Activated naive CD8-positive, alpha-beta T cell treated with anti-CD3 and anti-CD28 coated beads, Interleukin-2, amount 10 ng/mL, durations not matched to agents 7 days and 5 days (primary cell): Measurements from ENCODE around the gene COX7B2. TPM values are rescaled to one million over a fixed set of nuclear protein-coding genes. Genes with fewer than 3 reads are reported as not detected.

ENCODE experiments used
- ATAC-seq: fragments of 150-1000 bp; cut with Tn5 transposase; one replicate; pipeline ENCODE4 v1.10.0; 2021; ENCODE audit warnings: low read depth, moderate library complexity
- POLR2A ChIA-PET: fragments of 350-600 bp; sonication (Branson Sonifier 250); formaldehyde crosslinking; loops from one replicate; lab custom pipeline; 2021; ENCODE audit warnings: antibody characterized with exemption; lab: Charles Lee
- DNase-seq: peaks from one replicate; pipeline ENCODE4 v3.0.0; 2021
- H3K27ac Mint-ChIP-seq: one replicate; pipeline ENCODE4 v1.8.0; 2022; ENCODE audit warnings: mild to moderate bottlenecking, mixed read lengths
- H3K27me3 Mint-ChIP-seq: one replicate; pipeline ENCODE4 v1.8.0; 2022; ENCODE audit warnings: mild to moderate bottlenecking, moderate library complexity, mixed read lengths
- H3K36me3 Mint-ChIP-seq: one replicate; pipeline ENCODE4 v1.8.0; 2021; ENCODE audit warnings: mild to moderate bottlenecking, mixed read lengths
- H3K4me1 Mint-ChIP-seq: one replicate; pipeline ENCODE4 v1.8.0; 2021; ENCODE audit warnings: mixed read lengths
- H3K4me3 Mint-ChIP-seq: one replicate; pipeline ENCODE4 v1.8.0; 2022; ENCODE audit warnings: mild to moderate bottlenecking, moderate library complexity, mixed read lengths
- H3K9me3 Mint-ChIP-seq: one replicate; pipeline ENCODE4 v1.8.0; 2021; ENCODE audit warnings: mixed read lengths
- total RNA-seq, 2 experiments: library from RNA; stranded (reverse); gene quantifications; one replicate each; pipeline ENCODE4 v1.2.3, GENCODE V29; 2021

The COX7B2 gene
- not detected for total RNA-seq

- no peak for DNase-seq
- ATAC-seq = no peak
- no peak within 1 kb of the TSS for H3K27ac Mint-ChIP-seq
- peaks cover 2% of the 10 kb centered on the region for H3K9me3 Mint-ChIP-seq
- H3K36me3 Mint-ChIP-seq = no peaks in the 10 kb centered on the region
- H3K27me3 Mint-ChIP-seq = no peaks in the 10 kb centered on the region
- H3K4me3 Mint-ChIP-seq = no peak within 1 kb of the TSS
- POLR2A ChIA-PET = no interaction called here
- no peaks in the 10 kb centered on the region for H3K4me1 Mint-ChIP-seq
Observed at GRCh38 chr4:46909078-46909477, at the start of gene COX7B2. Gene COX7B2, minus strand, starts transcription at chr4:46909245. Its CDS starts 174,053 bp downstream, at chr4:46735192.

- ATAC-seq (no peak), DNase-seq (no peak)
- Mint-ChIP-seq H3K4me1 (no peaks in the 10 kb centered on the region), H3K27ac (no peak overlapping the region), H3K27me3 (no peaks in the 10 kb centered on the region), H3K4me3 (no peak overlapping the region), H3K36me3 (no peaks in the 10 kb centered on the region), H3K9me3 (no peaks in the 10 kb centered on the region)
- POLR2A ChIA-PET = no interaction called here
Observed at GRCh38 chr4:46956451-46956850, 47.4 kb upstream of the COX7B2 start.

- H3K4me3 Mint-ChIP-seq = no peak overlapping the region
- H3K4me1 Mint-ChIP-seq = no peaks in the 10 kb centered on the region
- H3K27ac Mint-ChIP-seq = no peak overlapping the region
- POLR2A ChIA-PET = no interaction called here
- H3K9me3 Mint-ChIP-seq = no peaks in the 10 kb centered on the region
- no peaks in the 10 kb centered on the region for H3K36me3 Mint-ChIP-seq
- ATAC-seq = no peak
- no peaks in the 10 kb centered on the region for H3K27me3 Mint-ChIP-seq
- DNase-seq = no peak
Observed at GRCh38 chr4:46955601-46956000, 46.6 kb upstream of the COX7B2 start.

- Mint-ChIP-seq H3K27ac (no peak overlapping the region), H3K4me1 (no peaks in the 10 kb centered on the region), H3K4me3 (no peak overlapping the region), H3K27me3 (no peaks in the 10 kb centered on the region), H3K36me3 (no peaks in the 10 kb centered on the region), H3K9me3 (no peaks in the 10 kb centered on the region)
- DNase-seq (no peak), ATAC-seq (no peak)
- POLR2A ChIA-PET = no interaction called here
Observed at GRCh38 chr4:46954643-46955042, 45.6 kb upstream of the COX7B2 start.

GRCh38 chr4:46953564-46953963, 44.5 kb upstream of the COX7B2 start:
- no peaks in the 10 kb centered on the region for H3K27me3 Mint-ChIP-seq
- no peaks in the 10 kb centered on the region for H3K36me3 Mint-ChIP-seq
- ATAC-seq (no peak), DNase-seq (no peak)
- POLR2A ChIA-PET = no interaction called here
- H3K27ac Mint-ChIP-seq = no peak overlapping the region
- H3K4me1 Mint-ChIP-seq = no peaks in the 10 kb centered on the region
- H3K9me3 Mint-ChIP-seq = no peaks in the 10 kb centered on the region
- H3K4me3 Mint-ChIP-seq = no peak overlapping the region

DNA sequence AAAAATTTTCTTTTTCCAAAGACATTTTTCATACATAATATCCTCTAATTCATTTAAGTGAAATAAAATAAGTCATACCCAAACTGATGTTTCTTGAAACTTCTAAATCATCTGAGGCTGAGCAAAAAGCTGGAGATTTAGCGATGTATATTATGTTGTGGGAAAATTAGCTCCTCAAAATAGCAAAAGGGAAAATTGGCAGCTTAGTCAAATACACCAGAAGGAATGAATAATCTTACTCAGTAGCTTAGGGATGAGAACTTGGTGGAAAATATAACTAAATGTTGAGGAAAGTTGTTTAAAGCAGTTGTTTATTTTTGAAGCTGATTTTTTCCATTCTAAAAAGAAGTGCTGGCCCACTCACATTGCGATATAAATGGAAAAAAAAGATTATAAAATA, 43.4 kb upstream of the COX7B2 start:
- Mint-ChIP-seq H3K36me3 (no peaks in the 10 kb centered on the region), H3K4me1 (no peaks in the 10 kb centered on the region), H3K27ac (no peak overlapping the region), H3K27me3 (no peaks in the 10 kb centered on the region), H3K9me3 (no peaks in the 10 kb centered on the region), H3K4me3 (no peak overlapping the region)
- ATAC-seq = no peak
- POLR2A ChIA-PET = no interaction called here
- no peak for DNase-seq

GRCh38 chr4:46950826-46951225, 41.8 kb upstream of the COX7B2 start:
- no peaks in the 10 kb centered on the region for H3K4me1 Mint-ChIP-seq
- POLR2A ChIA-PET = no interaction called here
- DNase-seq (no peak), ATAC-seq (no peak)
- H3K4me3 Mint-ChIP-seq = no peak overlapping the region
- no peaks in the 10 kb centered on the region for H3K36me3 Mint-ChIP-seq
- no peak overlapping the region for H3K27ac Mint-ChIP-seq
- H3K27me3 Mint-ChIP-seq = no peaks in the 10 kb centered on the region
- H3K9me3 Mint-ChIP-seq = no peaks in the 10 kb centered on the region

GRCh38 chr4:46949822-46950221, 40.8 kb upstream of the COX7B2 start:
- ATAC-seq (no peak), DNase-seq (no peak)
- Mint-ChIP-seq H3K4me1 (no peaks in the 10 kb centered on the region), H3K36me3 (no peaks in the 10 kb centered on the region), H3K4me3 (no peak overlapping the region), H3K9me3 (no peaks in the 10 kb centered on the region), H3K27me3 (no peaks in the 10 kb centered on the region), H3K27ac (no peak overlapping the region)
- POLR2A ChIA-PET = no interaction called here

GRCh38 chr4:46947541-46947940, 38.5 kb upstream of the COX7B2 start:
- no peak for ATAC-seq
- Mint-ChIP-seq H3K36me3 (no peaks in the 10 kb centered on the region), H3K27me3 (no peaks in the 10 kb centered on the region), H3K27ac (no peak overlapping the region), H3K4me1 (no peaks in the 10 kb centered on the region), H3K9me3 (no peaks in the 10 kb centered on the region), H3K4me3 (no peak overlapping the region)
- DNase-seq = no peak
- POLR2A ChIA-PET = no interaction called here

GRCh38 chr4:46946919-46947536, 38.0 kb upstream of the COX7B2 start:
- no peak for DNase-seq
- Mint-ChIP-seq H3K4me3 (no peak overlapping the region), H3K4me1 (no peaks in the 10 kb centered on the region), H3K27me3 (no peaks in the 10 kb centered on the region), H3K9me3 (no peaks in the 10 kb centered on the region), H3K36me3 (no peaks in the 10 kb centered on the region), H3K27ac (no peak overlapping the region)
- no peak for ATAC-seq
- POLR2A ChIA-PET = no interaction called here

DNA sequence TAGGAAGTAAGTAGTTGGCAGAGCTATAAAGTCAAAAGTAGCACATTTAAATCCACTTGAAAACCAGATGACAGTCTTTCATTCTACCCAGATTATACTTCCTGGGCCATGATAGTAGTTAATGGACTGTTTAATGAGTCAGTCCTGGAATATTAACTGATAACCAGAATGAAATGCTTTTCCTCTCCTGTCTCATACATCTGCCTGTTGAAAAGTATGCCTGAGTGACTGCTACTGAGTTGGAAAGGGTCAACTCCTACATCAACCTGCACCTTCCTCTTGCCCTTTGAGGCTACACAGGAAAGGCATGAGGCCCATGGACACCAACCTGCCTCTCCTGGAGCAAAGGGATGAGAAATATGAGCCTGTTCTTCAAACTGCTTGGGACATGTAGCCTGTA, 36.0 kb upstream of the COX7B2 start:
- Mint-ChIP-seq H3K27ac (no peak overlapping the region), H3K4me3 (no peak overlapping the region), H3K9me3 (no peaks in the 10 kb centered on the region), H3K36me3 (no peaks in the 10 kb centered on the region), H3K27me3 (no peaks in the 10 kb centered on the region), H3K4me1 (no peaks in the 10 kb centered on the region)
- POLR2A ChIA-PET = no interaction called here
- no peak for ATAC-seq
- DNase-seq = no peak

GRCh38 chr4:46944345-46944744, 35.3 kb upstream of the COX7B2 start:
- Mint-ChIP-seq H3K27ac (no peak overlapping the region), H3K4me1 (no peaks in the 10 kb centered on the region), H3K36me3 (no peaks in the 10 kb centered on the region), H3K4me3 (no peak overlapping the region), H3K9me3 (no peaks in the 10 kb centered on the region), H3K27me3 (no peaks in the 10 kb centered on the region)
- ATAC-seq (no peak), DNase-seq (no peak)
- POLR2A ChIA-PET = no interaction called here

DNA sequence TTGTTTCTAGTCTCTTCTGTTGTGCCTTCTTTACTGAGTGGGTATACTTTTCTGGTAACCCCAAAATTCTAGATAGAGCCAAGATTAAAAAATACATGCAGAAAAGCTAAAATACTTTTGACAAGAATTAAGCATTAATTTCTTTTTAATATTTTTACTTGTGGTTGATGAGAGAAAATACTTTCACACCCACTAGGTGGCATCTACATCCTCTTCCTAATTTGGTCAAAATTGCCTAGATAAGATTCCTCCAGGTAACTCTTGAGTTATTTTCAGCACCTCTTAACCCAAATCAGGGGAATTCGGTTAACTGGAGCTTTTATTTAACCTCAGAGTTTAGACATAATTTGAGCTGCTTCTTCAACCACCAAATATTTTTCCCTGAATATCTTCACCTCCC, 28.4 kb upstream of the COX7B2 start:
- Mint-ChIP-seq H3K27ac (no peak overlapping the region), H3K4me1 (no peaks in the 10 kb centered on the region), H3K9me3 (no peaks in the 10 kb centered on the region), H3K36me3 (no peaks in the 10 kb centered on the region), H3K4me3 (no peak overlapping the region), H3K27me3 (no peaks in the 10 kb centered on the region)
- DNase-seq (no peak), ATAC-seq (no peak)
- POLR2A ChIA-PET = no interaction called here

GRCh38 chr4:46934726-46935125, 25.7 kb upstream of the COX7B2 start:
- ATAC-seq (no peak), DNase-seq (no peak)
- POLR2A ChIA-PET = no interaction called here
- no peak overlapping the region for H3K27ac Mint-ChIP-seq
- no peaks in the 10 kb centered on the region for H3K9me3 Mint-ChIP-seq
- H3K4me3 Mint-ChIP-seq = no peak overlapping the region
- H3K27me3 Mint-ChIP-seq = no peaks in the 10 kb centered on the region
- H3K4me1 Mint-ChIP-seq = no peaks in the 10 kb centered on the region
- no peaks in the 10 kb centered on the region for H3K36me3 Mint-ChIP-seq

DNA sequence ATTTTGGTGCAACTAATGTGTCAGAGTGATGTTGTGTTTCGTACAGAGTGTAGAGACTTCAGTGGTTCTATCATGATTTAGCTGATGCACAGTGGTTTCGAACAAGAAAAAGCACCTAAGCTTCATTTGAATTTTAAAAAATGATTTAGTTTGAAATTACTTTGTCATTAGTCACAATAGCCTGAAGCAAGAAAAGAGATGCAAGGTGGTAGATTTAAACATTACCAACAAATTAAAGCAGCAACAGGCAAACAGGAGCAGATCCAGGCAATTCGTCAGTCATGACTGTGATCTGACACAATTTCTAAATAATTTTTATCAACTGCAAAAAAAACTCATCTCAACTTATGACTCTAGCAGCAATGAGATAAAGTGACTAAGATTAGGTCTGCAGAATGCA, 24.6 kb upstream of the COX7B2 start:
- ATAC-seq (no peak), DNase-seq (no peak)
- POLR2A ChIA-PET = no interaction called here
- no peaks in the 10 kb centered on the region for H3K27me3 Mint-ChIP-seq
- no peak overlapping the region for H3K4me3 Mint-ChIP-seq
- no peaks in the 10 kb centered on the region for H3K36me3 Mint-ChIP-seq
- H3K4me1 Mint-ChIP-seq = no peaks in the 10 kb centered on the region
- no peak overlapping the region for H3K27ac Mint-ChIP-seq
- no peaks in the 10 kb centered on the region for H3K9me3 Mint-ChIP-seq
